G401 (cell line): ENCODE data around the gene PACS2. TPM values are rescaled to one million over a fixed set of nuclear protein-coding genes. Genes with fewer than 3 reads are reported as not detected.

ENCODE experiments used
- DNase-seq: peaks from one replicate; pipeline ENCODE4 v3.0.0-alpha.2; 2015; ENCODE audit warnings: low spot score
- in situ Hi-C: cut with HindIII; loops from 2 replicates; pipeline ENCODE4 v1.10.0; 2016; ENCODE audit warnings: low sequenced_read_pairs, mixed read lengths
- total RNA-seq: library from RNA; depleted of rRNA; stranded (reverse); fragments of >200 nt; shearing (Covaris generic); gene quantifications from 2 replicates; pipeline ENCODE4 v1.2.3, GENCODE V29; 2014

PACS2 gene
- total RNA-seq, 1 experiment from 2014 or later, result 50.7 TPM

DNA sequence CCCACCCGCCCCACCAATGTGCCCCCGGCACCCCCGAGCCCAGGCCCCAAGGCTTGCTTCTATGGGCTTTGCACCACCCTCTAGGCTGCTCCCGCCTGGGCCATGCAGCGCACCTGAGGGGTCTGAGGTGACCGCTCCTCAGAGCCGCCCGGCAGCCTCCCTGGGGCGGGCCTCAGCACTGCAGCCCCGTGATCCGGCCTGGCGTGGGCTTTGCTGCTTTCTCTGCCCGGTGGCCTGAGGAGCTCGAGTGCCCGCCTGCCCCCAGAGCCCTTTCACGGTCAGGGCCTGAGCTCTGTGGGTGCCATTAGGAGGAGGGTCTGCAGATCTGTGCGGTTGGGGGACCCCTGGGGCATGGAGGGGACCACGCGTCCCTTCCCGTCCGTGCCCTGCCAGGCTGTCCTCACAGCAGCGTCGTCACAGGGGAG is 111.3 kb downstream of the PACS2 start:
- in situ Hi-C loops, result no loop called here

DNA sequence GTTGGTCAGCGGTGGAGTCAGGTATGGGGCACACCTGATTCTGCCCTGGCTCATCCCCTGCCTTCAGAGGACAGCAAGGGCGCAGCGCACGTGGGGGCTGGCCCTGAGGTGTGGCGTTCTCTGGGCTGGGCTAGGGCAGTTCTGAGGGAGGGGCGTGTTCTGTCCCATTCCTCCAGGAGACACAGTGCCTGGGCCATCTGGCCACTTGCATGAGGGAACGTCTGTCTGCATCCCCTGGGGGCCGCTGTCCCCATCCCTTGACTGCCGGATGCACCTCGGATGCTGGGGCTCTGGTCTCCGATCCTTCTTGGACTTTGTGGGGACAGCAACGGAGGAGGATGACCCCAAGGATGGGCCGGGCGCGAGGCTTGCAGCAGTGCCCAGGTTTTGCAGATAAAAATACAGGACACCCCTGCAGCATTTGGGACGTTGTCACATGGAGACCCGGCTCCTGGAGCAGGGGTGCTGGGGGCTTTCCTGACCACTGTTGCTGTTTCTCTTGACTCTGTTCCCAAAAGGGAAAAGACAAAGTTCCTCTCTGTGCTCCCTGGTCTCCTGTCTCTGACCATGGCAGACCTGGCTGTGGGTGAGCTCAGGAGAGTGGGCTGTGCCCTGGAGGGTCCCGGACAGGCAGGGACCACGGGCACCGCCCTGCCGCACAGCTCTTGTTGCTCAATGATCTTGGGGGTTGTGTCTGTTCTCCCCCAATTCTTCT is 112.0 kb downstream of the PACS2 start:
- DNase-seq, result no peak
- in situ Hi-C loops, result no loop called here

More for the DNA sequence above, 111.3 kb downstream of the PACS2 start:
- no peak for DNase-seq

DNA sequence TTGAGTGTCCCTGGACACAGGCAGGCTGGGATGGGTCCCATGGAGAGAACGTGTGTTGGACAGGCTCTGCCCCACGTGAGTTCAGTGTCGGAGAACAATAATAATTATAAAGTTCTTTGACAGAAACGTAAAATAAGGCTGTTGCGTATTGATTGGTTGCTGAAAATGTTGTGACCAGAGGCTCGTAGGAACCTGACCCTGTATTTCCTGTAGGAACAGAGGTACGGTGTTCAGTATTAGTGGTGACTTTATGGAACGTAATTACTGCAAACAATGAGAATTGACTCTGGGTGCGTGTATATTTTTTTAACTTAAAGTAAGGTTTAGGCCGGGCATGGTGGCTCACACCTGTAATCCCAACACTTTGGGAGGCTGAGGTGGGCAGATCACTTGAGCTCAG is 112.9 kb downstream of the PACS2 start:
- no peak for DNase-seq
- in situ Hi-C loops, result no loop called here

DNA sequence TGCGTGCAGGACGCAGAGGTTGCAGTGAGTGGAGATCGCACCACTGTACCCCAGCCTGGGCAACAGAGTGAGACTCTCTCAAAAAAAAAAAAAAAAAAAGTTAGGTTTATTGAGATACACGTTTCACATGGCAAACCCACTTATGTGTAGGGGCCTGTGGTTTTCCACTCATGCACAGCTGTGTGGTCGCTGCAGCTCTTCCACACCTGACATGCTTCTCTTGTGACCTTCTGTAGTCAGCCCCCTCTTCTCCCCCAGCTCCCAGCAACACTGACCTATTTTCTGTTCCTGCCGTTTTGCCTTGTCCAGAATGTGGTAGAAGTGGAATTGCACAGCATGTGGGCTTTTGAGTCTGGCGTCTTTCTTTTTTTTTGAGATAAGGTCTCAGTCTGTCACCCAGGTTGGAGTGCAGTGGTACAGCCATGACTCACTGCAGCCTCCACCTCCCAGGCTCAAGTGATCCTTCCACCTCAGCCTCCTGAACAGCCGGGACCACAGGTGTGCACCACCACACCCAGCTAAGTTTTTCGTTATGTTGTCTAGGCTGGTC is 113.5 kb downstream of the PACS2 start:
- in situ Hi-C loops, result no loop called here
- DNase-seq, result no peak

DNA sequence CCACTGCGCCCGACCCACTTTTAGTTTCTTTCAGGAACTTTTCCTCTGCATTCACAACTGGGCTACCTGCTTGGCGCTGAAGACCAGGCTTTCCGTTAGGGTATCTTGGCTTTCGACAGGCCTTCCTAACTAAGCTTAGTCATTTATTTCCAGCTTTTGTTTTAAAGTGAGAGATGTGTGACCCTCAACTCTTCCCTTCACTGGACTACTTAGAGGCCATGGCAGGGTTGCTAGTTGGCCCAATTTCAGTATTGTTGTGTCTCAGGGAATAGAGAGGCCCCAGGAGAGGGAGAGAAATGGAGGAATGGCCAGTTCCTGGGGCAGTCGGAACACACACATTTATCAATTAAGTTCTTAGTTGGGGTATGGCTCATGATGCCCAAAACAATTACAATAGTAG is 115.5 kb downstream of the PACS2 start:
- DNase-seq, result no peak
- in situ Hi-C loops, result no loop called here

DNA sequence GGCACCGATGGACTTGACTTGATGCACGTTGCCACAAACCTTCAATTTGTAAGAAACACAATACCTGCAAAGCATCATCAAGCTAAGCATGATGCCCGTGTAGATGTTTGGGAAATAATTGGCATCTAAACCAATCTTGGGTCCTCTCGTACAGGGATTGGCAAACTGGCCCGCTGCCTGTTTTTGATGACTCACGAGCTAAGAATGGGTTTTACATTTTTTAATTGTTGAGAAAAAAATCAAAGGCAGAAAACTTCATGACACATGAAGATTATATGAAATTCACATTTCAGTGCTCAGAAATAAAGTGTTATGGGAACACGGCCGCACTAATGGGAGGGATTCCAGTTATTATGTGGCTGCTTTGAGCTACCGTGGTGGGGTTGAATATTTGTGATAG is 116.0 kb downstream of the PACS2 start:
- DNase-seq, result no peak
- in situ Hi-C loops, result no loop called here

DNA sequence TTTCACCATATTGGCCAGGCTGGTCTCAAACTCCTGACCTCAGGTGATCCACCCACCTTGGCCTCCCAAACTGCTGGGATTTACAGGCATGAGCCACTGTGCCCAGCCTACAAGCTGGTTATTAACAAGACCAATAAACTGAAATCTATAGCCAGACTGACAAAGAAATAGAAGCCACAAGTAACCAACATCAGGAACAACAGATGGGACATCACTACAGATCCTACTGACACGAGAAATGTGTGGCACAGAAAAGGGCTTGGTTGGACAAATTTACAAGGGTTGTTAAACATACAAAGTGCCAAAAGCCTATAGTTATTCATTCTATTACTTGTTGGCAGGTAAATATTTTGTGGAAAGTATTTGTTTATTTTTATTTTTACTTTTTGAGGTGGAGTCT is 116.7 kb downstream of the PACS2 start:
- in situ Hi-C loops, result no loop called here
- no peak for DNase-seq

DNA sequence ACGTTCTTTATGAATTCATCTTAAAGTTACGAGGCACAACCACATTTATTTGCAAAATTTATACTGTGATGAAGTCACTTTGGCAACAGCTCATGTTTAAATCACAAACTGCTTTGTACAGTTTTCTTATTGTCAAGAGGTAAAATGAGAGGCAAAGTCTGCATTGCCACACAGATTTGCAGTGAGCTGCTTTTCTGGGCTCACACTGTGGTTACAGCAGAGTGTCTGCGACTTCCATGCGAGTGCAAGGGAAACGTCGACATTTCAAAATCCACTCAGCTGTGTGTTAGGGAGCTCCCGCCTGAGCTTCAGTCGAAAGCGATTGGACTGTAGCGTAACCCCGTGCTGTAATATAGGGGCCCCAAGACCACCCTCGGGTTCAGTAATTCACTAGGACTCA is 118.1 kb downstream of the PACS2 start:
- in situ Hi-C loops, result no loop called here
- DNase-seq, result no peak

DNA sequence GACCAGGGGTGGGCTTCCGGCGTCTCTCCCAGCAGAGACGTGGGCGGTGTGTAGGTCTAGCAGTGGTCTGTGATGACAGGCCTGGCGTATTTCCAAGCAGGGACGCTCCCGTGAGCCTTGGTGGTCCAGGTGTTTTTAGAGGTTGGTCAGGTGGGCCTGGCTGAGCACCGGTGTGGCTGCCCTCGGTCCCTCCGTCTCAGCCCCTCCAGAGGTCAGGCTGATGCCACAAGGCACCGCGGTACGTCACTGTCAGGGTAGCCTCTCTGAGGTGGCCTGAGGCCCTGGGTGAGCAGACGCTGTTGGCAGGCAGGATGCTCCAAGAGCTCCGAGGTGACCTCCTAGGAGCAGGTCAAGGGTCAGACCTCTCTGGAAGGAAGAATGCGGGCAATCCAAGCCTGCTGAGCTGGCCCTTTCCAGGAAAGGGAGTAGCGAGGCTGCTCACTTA is 118.6 kb downstream of the PACS2 start:
- in situ Hi-C loops, result no loop called here
- DNase-seq, result no peak

DNA sequence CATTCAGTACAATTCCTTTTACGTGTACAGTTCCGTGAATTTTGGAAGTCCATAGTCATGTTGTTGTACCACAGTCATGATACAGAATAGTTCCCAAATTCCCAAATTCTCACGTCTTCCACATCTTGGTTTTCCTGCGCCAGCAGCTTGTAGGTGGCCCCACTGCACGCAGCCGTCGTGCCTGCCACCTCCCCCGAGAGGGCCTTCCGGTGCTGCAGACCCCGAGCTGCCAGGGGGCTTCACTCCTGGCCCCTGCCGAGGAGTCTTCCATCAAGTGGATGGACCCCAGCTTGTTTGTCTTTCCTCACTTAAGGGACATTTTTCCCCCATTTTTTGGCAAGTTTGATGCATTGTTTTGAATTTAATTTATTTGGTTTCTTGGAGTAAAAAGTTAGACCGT is 121.9 kb downstream of the PACS2 start:
- in situ Hi-C loops, result no loop called here
- DNase-seq, result no peak

DNA sequence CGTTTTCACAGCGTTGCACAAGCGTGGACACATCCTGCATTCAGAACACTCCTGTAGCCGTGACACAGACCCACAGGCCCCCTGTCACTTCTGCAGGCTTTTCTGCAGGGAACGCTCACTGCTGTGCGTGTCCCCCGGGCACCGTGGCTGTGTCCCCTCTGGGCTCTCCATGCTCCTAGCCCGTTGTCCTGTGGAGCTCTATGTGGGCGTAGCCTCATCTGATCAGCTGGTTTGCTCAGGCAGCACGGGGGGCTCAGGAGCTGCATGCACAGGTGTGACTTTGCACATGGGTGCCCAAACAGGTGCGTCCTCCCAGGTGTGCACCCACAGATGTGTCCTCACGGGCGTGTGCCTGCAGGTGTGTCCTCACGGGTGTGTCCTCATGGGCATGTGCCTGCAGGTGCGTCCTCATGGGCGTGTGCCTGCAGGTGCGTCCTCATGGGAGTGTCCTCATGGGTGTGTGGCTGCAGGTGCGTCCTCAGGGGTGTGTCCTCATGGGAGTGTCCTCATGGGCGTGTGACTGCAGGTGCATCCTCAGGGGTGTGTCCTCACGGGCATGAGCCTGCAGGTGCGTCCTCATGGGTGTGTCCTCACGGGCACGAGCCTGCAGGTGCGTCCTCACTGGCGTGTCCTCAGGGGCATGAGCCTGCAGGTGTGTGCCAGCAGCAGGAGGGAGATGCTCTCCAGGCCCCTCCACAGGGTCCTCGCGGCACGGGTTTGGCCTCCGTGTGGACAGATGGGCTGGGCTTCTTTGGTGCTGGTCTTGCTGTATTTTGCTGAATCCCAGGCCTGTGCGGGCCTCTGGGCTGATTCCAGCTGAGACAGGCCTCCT is 122.6 kb downstream of the PACS2 start:
- DNase-seq, result no peak
- in situ Hi-C loops, result no loop called here

DNA sequence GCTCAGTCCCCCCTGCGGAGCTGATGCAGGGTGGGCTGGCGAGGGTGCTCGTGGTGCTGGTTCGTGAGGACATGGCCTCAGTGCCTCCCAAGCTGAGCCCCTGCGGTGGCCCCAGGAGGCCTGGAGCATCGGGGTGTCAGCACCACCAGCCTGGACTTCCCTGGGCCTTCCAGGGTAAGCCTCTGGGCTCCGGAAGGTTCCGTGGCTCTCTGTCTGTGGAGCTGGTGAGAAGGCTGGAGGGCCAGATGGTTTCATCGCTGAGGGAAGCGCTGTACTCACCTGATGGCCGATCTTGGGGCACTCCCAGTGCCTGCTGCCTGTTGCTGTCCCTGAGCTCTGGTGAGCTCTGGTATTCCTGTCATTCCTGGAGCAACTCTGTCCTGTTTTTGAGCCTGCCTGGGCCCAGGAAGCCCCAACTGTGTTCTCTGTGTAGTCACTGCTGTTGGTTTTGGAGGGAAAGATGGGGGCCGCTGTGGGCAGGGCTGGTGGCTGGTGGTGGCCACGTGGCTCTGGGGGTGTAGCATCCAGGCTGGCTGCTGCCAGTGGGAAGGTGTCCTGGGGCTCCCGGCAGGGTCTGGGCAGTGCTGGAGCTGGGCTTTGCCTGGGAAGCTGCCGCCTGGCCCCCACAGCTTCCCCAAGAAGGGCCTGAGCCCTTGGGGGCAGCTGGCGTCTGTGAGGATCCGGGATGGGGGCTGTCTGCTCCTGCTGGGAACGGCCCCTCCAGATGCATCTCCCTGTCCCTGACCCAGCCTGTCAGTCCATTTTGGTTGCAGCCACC is 123.4 kb downstream of the PACS2 start:
- in situ Hi-C loops, result no loop called here

DNA sequence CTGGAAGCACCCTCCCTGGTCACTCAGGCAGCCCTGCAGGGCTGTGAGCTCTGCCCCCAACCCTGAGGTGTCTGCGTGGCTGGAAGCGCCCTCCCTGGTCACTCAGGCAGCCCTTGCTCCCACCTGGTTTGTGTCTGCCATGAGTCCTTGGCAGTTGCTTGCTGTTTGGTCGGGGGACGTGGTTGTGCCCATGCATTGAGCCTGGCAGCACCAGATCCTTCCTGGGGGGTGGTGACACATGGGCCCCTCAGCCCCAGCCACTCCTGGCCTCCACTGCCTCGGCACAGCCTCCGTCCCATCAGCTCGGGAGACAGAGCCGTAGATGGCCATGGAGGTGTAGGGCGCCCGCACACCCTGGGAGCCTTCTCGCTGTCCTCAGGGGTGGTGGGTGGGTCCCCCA is 124.6 kb downstream of the PACS2 start:
- in situ Hi-C loops, result no loop called here
- DNase-seq, result no peak

More for the DNA sequence above, 123.4 kb downstream of the PACS2 start:
- peak; percentile 51 for DNase-seq

DNA sequence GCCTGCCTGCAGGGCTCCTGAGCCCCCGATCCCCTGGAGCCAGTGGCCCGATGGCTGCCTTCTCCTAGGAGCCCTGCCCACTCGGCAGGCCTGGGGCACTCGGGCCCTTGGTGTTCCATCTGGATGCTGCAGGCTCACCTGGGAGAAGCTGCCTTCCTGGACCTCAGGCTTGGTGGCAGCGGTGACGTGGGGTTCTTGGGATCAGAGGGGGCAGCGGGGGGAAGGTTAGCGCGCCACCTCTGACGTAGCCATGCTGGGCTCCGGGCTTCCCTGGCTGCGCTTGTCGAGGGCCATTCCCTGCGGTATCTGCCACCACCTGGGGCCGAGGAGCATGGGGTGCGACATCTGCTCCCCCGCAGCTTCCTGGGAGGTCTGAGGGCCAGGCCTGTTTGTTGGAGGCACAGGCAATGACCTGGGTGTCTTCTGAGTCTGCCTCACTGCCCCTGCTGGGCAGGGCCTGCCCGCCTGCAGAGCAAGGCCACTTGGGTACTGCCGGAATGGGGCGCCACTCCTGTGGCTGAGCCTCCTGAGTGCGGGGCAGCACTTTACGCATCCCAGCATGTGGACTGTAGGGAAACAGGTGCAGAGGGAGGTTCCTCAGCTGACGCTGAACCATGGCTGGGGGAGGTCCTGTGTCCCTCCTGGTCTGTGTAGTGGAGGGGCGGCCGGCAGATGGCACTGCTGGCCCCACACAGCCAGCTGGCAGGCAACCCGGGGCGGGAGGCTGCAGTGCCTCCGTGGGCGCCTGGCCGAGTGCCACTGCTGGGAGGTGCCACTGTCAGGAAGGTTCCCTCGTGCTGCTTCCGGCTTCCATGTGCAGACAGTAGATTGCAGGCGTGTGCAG is 125.4 kb downstream of the PACS2 start:
- in situ Hi-C loops, result no loop called here
- DNase-seq, result peak; percentile 71

DNA sequence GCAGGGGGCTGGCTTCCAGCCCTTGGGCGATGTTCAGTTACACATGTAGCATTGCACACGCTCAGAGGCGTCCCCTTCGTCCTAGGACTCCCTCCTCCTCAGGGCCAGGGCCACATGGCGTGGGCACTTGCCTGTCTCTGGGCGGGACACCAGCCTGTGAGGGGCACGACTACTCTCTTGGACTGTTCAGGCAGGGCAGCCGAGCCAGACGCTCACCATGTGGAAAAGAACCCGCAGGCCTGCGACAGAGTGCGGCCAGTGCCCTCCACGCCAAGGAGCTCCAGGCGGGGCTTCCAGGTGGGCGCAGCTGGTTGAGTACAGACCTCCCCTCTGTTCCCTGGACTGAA is 126.0 kb downstream of the PACS2 start:
- in situ Hi-C loops, result no loop called here
- DNase-seq, result no peak

DNA sequence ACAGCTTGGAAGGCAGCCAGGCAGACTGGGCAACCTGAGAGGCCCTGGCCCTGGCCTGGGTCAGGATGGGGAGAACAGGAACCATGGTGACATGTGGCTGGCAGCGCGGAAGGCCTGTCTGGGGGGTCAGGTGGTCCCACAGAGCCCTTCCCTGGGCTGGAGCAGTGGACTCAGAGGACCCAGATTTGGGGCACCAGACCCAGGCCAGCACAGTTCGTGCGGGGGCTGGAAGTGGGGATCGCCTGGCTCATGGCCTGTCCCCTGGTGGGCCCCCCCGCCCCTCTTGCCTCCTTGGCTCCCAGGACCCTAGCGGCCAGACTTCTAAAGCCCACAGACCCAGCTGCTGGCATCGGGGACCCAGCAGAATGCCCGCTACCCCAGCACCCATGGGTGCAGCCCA is 126.4 kb downstream of the PACS2 start:
- in situ Hi-C loops, result no loop called here
- no peak for DNase-seq

DNA sequence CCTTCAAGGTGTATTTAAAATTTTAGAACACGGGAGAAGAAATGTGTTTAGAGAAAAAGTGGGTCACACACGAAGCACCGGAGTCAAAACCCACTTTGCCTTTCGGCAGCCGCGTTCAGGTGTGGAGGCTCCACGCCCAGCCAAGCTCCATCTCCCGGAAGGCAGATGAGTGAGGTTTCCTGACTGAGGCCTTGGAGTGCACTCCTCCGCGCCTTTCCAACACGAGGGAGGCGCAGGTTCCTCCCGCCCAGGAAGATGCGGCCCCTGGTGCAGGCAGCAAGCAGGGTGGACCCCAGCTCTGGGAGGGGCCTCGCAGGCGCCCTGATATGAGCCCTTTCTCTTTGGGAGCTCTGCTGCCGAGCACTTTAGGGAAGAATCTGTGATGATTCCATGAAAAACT is 127.6 kb downstream of the PACS2 start:
- in situ Hi-C loops, result no loop called here
- DNase-seq, result no peak

DNA sequence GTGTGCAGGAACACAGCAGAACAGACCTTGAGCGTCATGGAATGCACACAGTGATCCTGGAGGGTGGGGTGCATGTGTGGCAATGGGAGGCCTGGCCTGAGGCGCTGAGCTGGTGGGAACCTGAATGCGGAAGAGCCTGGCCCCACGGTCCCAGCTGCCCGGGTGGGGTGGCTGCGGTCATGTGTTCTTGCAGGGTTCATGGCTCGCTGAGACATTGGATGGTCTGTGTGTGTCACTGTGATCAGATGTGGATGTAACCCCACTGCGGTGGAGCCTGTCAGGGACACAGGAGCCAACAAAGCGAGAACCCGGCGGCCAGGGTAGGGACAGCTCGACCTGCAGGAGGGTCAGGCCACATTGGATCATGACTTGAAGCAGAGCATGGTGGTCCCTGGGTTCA is 128.3 kb downstream of the PACS2 start:
- DNase-seq, result no peak
- in situ Hi-C loops, result no loop called here

DNA sequence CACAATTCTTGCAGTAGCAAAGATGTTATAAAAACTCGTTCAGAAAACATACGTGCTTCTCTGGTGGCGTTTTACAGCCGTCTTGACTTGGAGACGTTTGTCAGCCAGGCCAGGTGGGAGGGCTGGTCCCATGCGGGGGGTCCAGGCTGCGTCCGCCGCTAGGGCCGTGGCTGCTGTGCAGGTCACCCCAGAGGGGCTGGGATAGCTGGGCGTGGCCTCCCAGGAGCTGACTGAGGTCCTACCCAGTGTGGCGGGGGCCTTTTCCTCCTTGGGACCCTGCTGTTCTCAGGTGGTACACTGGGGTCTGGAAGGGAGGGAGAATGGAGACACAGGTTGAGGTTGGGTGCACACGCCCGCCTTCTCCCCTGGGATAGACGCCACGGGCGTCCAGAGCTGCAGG is 130.3 kb downstream of the PACS2 start:
- in situ Hi-C loops, result no loop called here
- DNase-seq, result no peak
